Lower leg skin (tissue), 3 donors: ENCODE measurements around the gene DCAF7.

Experiments
- CTCF ChIP-seq, 3 donors: fragments of 450-650 bp; IDR thresholded peaks; one replicate each; pipeline ENCODE4 v1.5.1; 2016; ENCODE audit warnings: antibody characterized with exemption in 3 of 3, mild to moderate bottlenecking in 3 of 3, moderate library complexity in 2 of 3
- POLR2A ChIP-seq, 2 donors: fragments of 450-650 bp; IDR thresholded peaks; one replicate each; pipeline ENCODE4 v1.6.1; 2016 to 2017; ENCODE audit warnings: antibody characterized with exemption in 2 of 2, mild to moderate bottlenecking in 1 of 2, moderate library complexity in 1 of 2

GRCh38 chr17:63631626-63632025 is 81.3 kb downstream of the DCAF7 start:
- TF ChIP-seq POLR2A (IDR thresholded peaks at IDR 0.05): no peak
- TF ChIP-seq CTCF (IDR thresholded peaks at IDR 0.05): no peak
